Natural killer cell (primary cell): ENCODE results near the gene RAB44. TPM values are rescaled to one million over a fixed set of nuclear protein-coding genes. Genes with fewer than 3 reads are reported as not detected.

Source experiments
- ATAC-seq, 3 donors: fragments of 150-1000 bp in 2 of 3; fragments of 200-7000 bp in 1 of 3; cut with Tn5 transposase; 1 replicate in 1 of 3; 2 replicates in 2 of 3; pipeline ENCODE4 v1.10.0; 2021; ENCODE audit warnings: mild to moderate bottlenecking in 2 of 3, moderate library complexity in 2 of 3
- DNase-seq, 2 donors: peaks; one replicate each; pipeline versions ENCODE4 v3.0.0 to v3.0.0-alpha.2; 2013 to 2021; ENCODE audit warnings: mixed read lengths in 1 of 2
- H3K27ac ChIP-seq: one replicate; pipeline ENCODE4 v1.5.1; 2013; ENCODE audit warnings: mild to moderate bottlenecking, low read length
- H3K27me3 ChIP-seq: one replicate; pipeline ENCODE4 v1.6.1; 2013; ENCODE audit warnings: low read length; ENCODE audit not compliant: control insufficient read depth, insufficient read depth
- H3K36me3 ChIP-seq: one replicate; pipeline ENCODE4 v1.6.1; 2013; ENCODE audit warnings: low read length; ENCODE audit not compliant: control insufficient read depth, insufficient read depth
- H3K4me1 ChIP-seq: one replicate; pipeline ENCODE4 v1.6.1; 2013; ENCODE audit warnings: low read length; ENCODE audit not compliant: control insufficient read depth, insufficient read depth
- H3K4me3 ChIP-seq: one replicate; pipeline ENCODE4 v1.5.1; 2013; ENCODE audit warnings: low read length
- H3K9me3 ChIP-seq: one replicate; pipeline ENCODE4 v1.6.1; 2013; ENCODE audit warnings: low read length; ENCODE audit not compliant: control insufficient read depth, insufficient read depth
- H3K27ac Mint-ChIP-seq, 2 donors: one replicate each; pipeline ENCODE4 v1.8.0; 2022; ENCODE audit warnings: mild to moderate bottlenecking in 2 of 2, mixed read lengths in 2 of 2, moderate library complexity in 1 of 2
- H3K27me3 Mint-ChIP-seq, 2 donors: one replicate each; pipeline ENCODE4 v1.8.0; 2022; ENCODE audit warnings: low read depth in 2 of 2, mixed read lengths in 2 of 2
- H3K36me3 Mint-ChIP-seq: one replicate; pipeline ENCODE4 v1.8.0; 2022; ENCODE audit warnings: mixed read lengths
- H3K4me1 Mint-ChIP-seq, 2 donors: one replicate each; pipeline ENCODE4 v1.8.0; 2022; ENCODE audit warnings: mixed read lengths in 2 of 2
- H3K4me3 Mint-ChIP-seq: one replicate; pipeline ENCODE4 v1.8.0; 2022; ENCODE audit warnings: mild to moderate bottlenecking, moderate library complexity, mixed read lengths
- H3K9me3 Mint-ChIP-seq, 2 donors: one replicate each; pipeline ENCODE4 v1.8.0; 2022; ENCODE audit warnings: mixed read lengths in 2 of 2
- WGBS: methylation state at CpG from one replicate; pipeline ENCODE4 v1.1.7; 2013; ENCODE audit warnings: missing lambda C conversion rate; ENCODE audit not compliant: insufficient coverage; 5-methylcytosine and 5-hydroxymethylcytosine counted together
- intact Hi-C: fragments of 100-400 bp; cut with micrococcal nuclease; formaldehyde crosslinking; loops from one replicate; pipeline ENCODE4 v1.14.2; 2022
- total RNA-seq, 4 donors: library from RNA; stranded (reverse); fragments of 120-200 nt in 1 of 4; gene quantifications; one replicate each; pipeline versions ENCODE4 v1.2.3 to v1.2.4, GENCODE V29; 2013 to 2022
- TF ChIP-seq, protein P1 (sequence below): fragments of 200-600 bp; IDR thresholded peaks from one replicate; pipeline ENCODE4 v1.8.0; 2022; ENCODE audit warnings: antibody characterized with exemption

The RAB44 gene
- total RNA-seq, 3 donors from 2014 or later (not counting 1 experiment from before 2014, with no cell fraction given): 0.09 to 12.9 (median 0.70) TPM

DNA sequence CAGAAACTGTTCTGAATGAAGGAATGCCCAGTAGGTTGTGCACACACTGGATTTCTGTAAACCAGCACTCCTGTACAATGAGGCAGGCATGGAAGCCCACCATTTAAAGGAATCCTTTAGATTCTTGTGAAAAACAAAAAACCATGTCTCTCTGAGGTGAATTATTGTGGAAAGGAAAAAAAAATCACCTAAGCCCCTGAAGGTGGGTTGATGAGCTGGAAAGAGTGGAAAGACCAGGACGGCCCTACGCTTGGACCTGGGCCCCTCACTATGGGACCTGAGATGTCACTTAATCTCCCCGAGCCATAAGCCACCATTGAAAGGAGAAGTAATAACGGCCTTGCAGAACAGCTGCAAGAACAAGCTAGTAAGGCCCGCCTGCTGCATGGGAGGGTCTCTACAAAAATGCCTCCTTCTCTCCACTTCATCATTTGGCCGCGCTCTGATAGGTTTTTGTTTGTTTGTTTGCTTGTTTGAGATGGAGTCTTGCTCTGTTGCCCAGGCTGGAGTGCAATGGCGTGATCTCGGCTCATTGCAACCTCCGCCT lies 68.8 kb downstream of the RAB44 start:
- Mint-ChIP-seq H3K9me3 (no peaks in the 10 kb centered on the region), H3K27ac (no peak overlapping the region), H3K27me3 (no peaks in the 10 kb centered on the region), H3K36me3 (no peaks in the 10 kb centered on the region), H3K4me3 (peak overlapping the region; percentile 35), H3K4me1 (peaks cover 37 to 40% of the 10 kb centered on the region in 2 donors)
- H3K4me3 ChIP-seq: no peak overlapping the region
- 73% methylated on average over 6 of the region's 10 CpGs for WGBS
- ATAC-seq (no peak), DNase-seq (no peak)
- H3K27ac ChIP-seq: no peak overlapping the region
- peaks cover 53% of the 10 kb centered on the region for H3K4me1 ChIP-seq
- intact Hi-C loops: loop anchor here (1.0 to 2.0 kb wide), 4 partner anchors 16 to 444 kb away; no protein-coding TSS in a partner anchor
- TF ChIP-seq, protein P1, sequence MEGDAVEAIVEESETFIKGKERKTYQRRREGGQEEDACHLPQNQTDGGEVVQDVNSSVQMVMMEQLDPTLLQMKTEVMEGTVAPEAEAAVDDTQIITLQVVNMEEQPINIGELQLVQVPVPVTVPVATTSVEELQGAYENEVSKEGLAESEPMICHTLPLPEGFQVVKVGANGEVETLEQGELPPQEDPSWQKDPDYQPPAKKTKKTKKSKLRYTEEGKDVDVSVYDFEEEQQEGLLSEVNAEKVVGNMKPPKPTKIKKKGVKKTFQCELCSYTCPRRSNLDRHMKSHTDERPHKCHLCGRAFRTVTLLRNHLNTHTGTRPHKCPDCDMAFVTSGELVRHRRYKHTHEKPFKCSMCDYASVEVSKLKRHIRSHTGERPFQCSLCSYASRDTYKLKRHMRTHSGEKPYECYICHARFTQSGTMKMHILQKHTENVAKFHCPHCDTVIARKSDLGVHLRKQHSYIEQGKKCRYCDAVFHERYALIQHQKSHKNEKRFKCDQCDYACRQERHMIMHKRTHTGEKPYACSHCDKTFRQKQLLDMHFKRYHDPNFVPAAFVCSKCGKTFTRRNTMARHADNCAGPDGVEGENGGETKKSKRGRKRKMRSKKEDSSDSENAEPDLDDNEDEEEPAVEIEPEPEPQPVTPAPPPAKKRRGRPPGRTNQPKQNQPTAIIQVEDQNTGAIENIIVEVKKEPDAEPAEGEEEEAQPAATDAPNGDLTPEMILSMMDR: peak; percentile 38
- H3K36me3 ChIP-seq: no peaks in the 10 kb centered on the region
- no peaks in the 10 kb centered on the region for H3K9me3 ChIP-seq
- H3K27me3 ChIP-seq: no peaks in the 10 kb centered on the region

DNA sequence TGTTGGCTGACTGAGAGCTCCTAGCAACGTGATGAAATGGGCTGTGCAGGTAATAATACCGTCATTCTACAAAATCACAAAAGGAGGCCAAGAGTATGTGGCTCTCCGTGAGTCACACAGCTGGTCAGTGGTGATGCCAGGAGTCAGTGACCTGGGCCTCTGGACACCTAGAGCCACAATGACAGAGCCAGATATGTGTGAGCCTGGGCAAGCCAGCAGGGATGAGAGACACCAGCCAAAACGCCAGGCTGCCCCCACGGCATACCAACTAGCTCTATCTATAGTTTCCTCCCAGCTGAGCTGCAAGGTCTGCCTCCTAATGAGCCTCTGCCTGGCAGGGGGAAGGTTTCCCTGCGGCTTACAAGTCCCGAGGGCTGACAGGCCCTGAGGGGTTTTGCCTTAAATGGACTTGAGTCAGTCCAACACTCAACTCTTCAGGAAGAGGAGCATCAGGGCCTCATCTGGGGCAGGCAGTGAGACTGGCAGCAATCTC lies 71.6 kb downstream of the RAB44 start:
- Histone ChIP-seq H3K4me3 (no peak overlapping the region), H3K27me3 (no peaks in the 10 kb centered on the region), H3K4me1 (peaks cover 53% of the 10 kb centered on the region), H3K27ac (peak overlapping the region; percentile 39), H3K36me3 (no peaks in the 10 kb centered on the region), H3K9me3 (no peaks in the 10 kb centered on the region)
- Mint-ChIP-seq H3K36me3 (no peaks in the 10 kb centered on the region), H3K4me1 (peaks cover 37 to 48% of the 10 kb centered on the region in 2 donors), H3K4me3 (peak overlapping the region; percentile 73), H3K27ac (peak overlapping the region; percentile 87 to 91), H3K9me3 (no peaks in the 10 kb centered on the region), H3K27me3 (no peaks in the 10 kb centered on the region)
- DNase-seq: no peak
- intact Hi-C loops: no loop called here
- TF ChIP-seq, protein P1: no peak
- peak in 1 of 3 donors; percentile 16 for ATAC-seq
- WGBS: 53% methylated on average over 7 of the region's 7 CpGs

DNA sequence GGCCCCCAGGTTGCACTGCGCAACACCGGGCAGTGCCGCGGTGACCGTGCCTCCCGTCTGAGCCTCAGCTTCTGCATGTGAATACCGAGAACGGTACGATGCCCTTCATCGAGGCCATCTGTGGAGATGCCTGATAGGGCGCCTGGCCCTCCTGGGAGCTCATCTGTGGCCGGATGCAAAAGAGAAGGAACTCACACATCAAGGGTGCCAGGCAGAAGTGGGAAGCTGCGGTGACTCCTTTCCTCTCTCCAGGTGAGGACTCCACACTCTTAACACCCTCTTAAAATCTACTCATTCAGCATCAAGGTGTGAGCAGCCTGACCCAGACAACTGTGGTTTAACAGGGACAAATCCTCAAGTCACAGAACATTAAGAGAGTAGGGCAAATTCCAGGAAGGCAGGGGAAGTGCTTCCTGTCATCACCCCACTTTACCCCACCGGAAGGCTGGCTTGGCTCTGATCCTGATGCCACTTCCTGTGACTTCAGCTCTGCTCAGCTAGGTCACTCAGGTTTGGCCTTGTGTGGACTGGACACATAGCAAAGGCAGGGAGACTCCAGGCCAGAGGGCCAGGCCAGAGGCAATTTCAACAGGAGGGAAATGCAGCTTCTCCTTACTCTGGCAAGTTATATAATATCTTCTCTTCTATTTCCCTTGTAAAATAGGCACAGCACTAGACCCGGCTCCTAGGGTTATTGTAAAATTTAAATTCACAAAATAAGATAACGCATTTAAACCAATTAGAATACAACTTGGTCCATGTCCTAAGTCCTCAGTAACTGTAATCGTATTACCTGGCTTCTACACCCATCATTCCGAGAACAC lies 72.3 kb downstream of the RAB44 start:
- Histone ChIP-seq H3K9me3 (no peaks in the 10 kb centered on the region), H3K27ac (peak overlapping the region; percentile 39), H3K4me3 (no peak overlapping the region), H3K27me3 (no peaks in the 10 kb centered on the region), H3K36me3 (no peaks in the 10 kb centered on the region), H3K4me1 (peaks cover 53% of the 10 kb centered on the region)
- peak overlapping the region; percentile 73 for H3K4me3 Mint-ChIP-seq
- ATAC-seq: peak; percentile 45 to 59 (median 56)
- H3K27me3 Mint-ChIP-seq: no peaks in the 10 kb centered on the region
- H3K9me3 Mint-ChIP-seq: no peaks in the 10 kb centered on the region
- no peaks in the 10 kb centered on the region for H3K36me3 Mint-ChIP-seq
- H3K4me1 Mint-ChIP-seq: peaks cover 37 to 48% of the 10 kb centered on the region in 2 donors
- TF ChIP-seq, protein P1: no peak
- WGBS: 20% methylated on average over 18 of the region's 18 CpGs
- peak overlapping the region; percentile 87 to 91 for H3K27ac Mint-ChIP-seq
- intact Hi-C loops: no loop called here
- peak in 1 of 2 donors; percentile 53 for DNase-seq
